HG03575 (cell line): ENCODE results near the gene SCRN2.

Experiments used
- ATAC-seq: cut with Tn5 transposase; IDR thresholded peaks from one replicate; pipeline ENCODE4 v1.9.1; 2021; ENCODE audit not compliant: unreplicated experiment, insufficient number of reproducible peaks, low FRiP score; ENCODE audit errors: extremely low read depth

Gene SCRN2

DNA sequence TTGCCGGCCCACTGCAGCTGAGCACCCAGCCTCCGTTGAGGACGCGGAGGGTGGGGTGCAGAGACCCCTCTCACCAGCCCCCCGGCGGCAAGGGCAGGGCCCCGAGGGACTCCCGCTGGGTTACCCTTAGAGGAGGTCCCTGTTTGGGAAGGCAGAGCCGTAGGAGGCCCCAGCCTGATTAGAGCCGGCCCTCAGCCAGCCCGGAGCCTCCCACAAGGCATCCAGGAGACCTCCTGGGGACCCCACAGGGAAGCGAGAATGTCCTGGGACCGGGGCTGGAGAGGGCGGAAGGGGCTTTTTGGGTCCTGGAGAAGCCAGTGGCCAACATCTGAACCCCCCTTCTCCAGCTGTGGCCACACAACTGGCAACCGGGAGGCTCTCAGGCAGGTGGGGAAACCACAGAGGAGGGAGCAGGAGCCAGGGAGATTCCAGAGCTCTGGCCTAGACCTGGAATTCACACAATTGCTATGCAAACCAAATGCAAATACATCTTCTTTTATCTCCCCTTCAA is 31.6 kb upstream of the SCRN2 start:
- ATAC-seq, result no peak

DNA sequence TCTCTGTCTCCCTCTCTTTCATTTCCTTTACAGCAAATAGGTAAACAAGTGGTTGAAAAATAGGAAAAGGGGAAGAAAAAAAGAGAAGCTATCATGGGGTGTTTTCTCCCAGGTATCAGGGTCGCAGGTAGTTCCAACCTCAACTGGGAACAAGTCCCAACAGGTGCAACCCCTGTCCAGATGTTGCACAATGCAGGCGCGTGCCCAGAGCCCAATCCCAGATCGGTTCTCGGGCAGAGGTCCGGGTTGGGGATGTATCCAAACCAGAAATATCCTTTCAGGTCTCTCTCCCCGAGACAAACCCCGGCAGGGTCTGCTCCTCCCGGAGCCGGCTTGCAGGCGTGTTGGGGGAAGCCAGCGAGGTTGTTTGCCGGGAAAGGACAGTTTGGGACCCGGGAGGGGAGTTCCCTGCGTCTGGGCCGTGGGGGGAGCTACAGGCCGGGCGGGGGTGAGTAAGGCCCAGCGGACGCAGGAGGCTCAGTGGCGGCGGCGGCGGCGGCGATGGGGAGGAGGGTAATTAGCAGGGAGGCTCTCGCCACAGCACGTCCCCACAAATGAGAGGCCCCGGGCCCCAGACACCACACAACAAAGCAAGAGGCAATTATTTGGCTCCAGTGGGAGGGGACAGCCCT is 31.1 kb upstream of the SCRN2 start:
- no peak for ATAC-seq

DNA sequence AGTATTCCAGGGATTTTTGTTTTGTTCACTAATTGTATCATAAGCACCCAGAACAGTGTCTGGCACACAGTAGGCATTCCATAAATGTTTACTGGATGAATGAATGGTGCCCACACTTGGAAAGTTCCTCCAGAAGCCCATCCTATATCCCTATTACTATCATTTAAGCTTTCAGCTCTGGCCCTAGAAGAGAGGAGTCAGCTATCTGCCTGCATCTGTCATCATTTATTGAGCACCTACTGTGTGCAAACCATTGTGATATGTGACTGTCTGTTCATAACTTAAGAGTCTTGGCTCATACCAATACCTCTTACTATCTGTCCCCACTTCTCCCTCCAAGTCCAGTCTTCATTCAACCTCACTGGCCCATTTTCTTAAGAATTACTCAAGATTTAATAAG is 30.0 kb upstream of the SCRN2 start:
- no peak for ATAC-seq

DNA sequence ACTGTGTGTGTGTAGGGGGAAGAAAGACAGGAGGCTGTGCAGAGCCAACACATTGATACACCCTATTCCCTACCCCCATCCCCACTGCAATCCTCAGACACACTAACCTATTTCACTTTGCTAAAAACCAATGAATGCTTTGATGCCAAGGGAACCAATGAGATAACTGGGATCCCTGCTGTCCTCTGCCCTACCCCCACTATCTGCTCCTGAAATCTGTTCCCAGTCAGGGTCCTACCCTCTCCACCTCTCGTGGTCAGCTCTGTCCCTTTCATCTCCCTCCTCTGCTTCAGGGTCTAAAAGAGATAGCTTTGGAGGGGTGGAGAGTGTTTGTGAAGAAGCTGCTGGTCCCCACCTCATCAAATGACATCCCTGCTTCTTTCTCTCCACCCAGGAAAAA is 29.0 kb upstream of the SCRN2 start:
- ATAC-seq, result no peak

DNA sequence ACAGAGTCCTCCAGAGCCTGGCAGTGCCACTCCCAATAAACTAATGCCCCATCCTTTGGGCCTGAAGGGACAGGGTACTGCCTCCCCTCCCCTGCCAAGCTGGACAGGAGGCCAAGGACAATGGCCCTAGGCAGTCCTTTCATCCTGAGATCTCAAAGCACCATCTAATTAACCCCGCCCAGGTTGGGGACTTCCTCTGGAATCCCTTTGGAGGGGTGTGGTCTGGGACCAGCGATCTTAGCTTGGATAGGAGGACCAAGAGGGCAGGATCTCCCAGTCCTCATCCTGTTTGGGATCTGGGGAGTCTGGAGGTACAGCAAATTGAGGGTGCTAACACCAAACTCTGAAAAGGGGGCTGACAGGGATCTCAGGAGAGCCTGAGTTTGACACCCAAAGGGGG is 28.0 kb upstream of the SCRN2 start:
- no peak for ATAC-seq

DNA sequence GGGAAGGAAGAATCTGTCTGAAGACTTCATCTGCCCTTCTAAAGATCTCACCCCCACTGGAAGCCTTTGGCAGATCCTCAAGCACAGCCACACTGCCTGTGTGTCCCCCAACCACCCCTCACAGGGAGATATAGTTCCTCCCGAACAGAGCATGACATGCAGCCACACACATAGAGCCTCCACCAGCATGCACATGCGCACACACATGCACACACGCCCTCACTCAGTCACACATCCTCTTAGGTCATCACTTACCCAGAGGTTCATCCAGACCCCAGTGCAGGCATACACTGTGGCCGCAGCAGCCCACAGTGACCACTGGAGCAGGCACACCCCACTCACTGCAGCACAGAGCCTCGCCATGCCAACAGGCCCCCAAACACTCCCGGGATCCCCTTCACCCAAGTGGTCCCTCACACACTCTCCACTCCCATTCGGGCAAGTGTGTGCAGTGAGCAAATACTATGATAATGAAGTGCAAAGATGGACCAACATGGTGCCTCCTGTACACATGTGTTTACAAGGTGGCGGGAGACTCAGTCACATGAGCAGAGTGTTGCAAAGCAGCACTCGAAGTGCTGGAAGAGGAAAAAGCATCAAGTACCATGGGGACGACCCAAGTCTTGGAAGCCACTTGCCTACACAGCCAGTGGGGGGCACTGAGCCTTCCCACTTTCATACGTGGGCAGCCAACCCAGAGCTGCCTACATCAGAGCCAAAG is 26.9 kb upstream of the SCRN2 start:
- no peak for ATAC-seq

DNA sequence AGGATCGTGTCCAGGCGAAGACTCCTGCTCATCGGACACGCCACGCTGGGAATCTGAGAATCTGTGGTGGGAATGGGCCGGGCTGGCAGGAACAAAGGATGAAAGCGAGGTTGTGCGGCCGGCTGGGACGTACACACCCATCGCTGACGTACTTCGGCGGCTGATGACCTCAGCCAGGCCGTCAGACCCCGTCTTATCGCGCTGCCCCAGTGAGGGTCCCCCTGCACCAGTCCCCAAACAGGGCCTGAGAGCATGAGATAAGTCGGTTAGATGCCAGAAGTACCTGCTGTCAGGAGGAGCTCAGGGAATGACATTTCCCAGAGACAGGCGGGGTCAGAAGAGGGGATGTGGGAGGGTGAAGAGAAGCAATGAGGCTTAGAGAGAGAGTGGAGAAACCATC is 25.9 kb upstream of the SCRN2 start:
- ATAC-seq, result no peak

DNA sequence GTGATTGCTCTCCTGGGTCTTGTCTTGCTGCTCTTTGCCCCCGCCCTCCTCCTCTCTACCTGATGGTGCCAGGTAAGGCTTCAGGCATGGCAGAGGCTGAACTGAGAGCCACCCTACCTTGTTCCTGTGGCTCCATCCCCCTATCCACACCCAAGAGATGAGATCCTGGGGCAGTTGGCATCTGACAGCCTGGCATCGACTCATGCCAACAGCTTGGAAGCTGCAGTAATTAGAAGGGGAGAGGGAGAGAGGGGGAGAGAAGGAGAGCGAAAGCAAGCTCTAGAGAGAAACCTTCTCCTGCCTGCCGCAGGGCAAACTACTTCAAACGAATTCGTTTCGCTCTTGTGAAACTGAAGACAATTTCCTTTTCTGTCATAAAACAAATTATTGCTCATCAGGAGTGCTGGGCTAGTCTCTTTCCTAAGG is 23.7 kb upstream of the SCRN2 start:
- ATAC-seq, result no peak

DNA sequence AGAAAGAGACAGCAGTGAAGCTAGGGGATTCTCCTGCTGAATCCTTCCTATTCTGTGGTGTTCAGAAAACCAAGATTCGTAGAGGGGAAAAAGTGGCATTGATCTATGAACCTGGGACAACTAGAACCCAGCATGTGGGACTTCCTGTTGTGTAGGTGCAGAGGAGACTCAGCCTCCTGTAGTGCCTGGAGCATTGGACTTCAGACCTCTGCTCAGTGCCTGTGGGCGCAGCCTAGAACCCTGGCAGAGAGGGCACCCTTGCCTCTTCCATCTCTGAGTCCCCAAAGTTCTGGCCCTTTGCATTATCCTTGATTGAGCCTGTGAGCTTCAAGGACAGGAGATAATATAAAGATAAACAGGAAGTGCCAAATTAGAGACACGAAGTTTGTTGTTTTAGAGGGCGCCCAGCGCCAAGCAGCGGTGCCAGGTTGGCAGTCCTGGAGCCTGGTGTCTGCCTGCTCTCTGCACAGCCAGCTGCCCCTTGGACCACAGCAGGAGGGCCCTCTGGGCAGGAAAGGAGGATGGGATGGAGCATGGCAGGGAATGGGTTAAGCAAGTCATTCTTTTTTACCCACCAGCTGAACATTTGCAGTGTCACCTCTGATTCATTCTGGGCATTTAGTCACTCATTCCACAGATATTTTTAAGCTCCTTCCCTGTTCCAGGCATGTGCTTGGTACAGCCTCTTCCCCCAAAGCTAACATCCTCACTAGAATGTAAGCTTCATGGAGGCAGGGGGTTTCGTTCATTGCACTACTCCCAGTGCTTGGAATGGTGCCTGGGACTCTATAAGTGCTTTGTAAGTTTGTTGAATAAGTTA is 21.8 kb upstream of the SCRN2 start:
- no peak for ATAC-seq

DNA sequence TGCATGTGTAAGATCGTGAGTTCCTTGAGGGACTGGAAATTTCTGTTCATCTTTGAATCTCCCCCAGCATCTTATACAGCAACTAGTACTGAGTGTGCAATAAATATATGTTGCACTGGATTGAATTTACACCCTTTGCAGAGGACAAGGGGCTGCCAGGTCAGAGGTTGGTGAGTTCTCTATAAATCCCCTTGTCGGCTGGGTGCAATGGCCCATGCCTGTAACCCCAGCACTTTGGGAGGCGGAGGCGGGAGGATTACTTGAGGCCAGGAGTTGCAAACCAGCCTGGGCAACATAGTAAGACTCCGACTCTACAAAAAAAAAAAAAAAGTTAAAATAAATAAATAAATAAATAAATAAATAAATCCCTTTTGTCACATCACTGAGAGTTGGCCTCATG is 19.3 kb upstream of the SCRN2 start:
- no peak for ATAC-seq

DNA sequence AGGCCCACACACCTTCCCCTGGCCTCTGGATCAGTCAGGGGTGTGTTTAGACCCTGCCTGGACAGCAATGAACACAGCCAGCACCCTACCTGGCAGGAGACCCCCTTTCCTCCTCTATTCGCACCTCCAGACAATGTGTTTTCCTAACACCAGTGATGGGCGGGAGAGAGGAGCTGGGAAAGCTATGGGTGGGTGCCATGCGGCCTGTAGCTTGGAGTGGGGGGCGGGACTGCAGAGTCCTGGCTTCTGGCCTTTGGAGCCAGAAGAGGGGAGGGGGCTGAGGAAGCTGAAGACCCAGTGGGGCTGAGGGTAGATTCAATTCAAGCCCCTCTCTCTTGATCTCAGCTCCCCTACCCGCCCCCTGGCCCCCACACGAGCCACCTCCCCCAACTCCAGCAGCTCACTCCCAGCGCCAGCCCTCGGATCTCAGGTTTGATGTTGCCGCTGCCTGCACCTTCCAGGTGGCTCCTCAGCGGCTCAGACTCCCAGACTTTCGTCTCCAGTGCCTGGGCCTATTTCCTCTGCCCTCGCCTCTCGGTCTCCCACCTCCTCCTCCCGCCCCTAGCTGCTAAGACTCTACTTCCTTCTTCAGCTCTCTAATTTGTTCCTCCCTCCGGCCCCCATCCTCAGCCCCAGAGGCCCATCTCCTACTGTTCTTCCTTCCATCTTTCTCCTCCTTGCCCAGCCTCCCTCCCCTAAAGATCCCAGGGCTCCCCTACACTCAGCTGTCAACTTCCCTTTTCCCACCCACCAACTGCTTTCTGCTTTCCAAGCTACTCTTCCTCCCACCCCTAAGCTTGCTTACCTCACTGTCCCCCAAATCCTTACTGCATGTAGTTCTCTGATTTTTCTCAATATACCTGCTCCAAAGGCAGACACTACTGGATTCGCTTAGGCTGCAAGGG is 16.7 kb upstream of the SCRN2 start:
- ATAC-seq, result no peak

DNA sequence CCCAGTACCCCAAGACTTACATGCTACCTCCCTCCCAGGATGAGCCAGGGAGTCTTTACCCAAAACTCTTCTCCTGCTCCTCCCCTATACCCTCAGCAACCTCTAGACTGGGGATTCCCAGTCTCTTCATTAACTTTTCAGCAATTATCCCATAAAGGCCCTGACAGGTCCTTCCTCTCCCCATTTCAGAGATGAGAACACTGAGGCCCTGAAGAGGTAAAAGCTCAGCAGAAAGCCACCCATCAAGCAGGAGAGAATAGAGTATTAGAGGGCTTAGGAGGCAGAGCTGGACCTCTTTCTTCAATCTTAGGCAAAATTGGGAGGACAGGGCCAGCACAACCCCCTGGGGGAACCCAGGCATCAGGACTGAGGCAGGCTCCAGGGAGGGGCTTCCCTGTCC is 15.8 kb upstream of the SCRN2 start:
- ATAC-seq, result no peak

DNA sequence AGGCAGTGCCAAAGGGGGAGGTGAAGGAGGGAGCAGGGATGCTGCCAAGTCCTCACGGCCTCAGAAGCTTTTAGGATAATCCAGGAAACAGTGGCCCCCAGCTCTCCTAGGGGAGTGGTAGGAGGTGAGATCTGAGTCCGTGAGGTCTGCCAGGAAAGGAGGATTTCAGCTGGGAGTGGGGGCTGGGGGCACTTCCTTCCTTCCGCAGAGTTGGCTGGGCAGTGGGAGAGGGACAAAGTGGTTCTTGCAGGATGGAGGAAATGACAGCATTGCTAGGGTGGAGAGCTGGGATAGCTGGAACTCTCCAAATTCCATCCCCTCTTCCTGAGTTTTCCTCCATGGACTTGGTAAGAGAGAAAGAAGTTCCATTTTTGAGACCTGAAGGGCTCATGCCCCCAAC is 14.7 kb upstream of the SCRN2 start:
- no peak for ATAC-seq

DNA sequence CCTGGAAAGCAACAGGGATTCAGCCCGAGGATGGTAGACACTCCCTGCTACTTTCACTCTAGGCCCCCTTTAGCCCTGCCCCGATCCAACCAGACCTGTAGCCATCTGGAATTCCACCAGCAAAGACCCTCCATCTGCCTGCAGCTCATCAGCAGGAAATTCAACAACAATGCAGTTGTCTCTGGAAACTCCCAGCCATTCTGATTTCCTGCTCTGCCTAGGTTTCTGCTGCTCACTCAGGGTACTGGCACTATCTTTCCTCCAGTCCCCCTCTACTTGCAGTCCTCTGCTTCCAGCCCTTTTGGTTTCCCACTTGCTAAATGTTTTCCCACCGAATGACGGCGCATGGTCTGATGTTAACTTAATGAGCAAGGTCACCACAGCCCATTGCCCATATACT is 12.5 kb upstream of the SCRN2 start:
- ATAC-seq, result no peak

DNA sequence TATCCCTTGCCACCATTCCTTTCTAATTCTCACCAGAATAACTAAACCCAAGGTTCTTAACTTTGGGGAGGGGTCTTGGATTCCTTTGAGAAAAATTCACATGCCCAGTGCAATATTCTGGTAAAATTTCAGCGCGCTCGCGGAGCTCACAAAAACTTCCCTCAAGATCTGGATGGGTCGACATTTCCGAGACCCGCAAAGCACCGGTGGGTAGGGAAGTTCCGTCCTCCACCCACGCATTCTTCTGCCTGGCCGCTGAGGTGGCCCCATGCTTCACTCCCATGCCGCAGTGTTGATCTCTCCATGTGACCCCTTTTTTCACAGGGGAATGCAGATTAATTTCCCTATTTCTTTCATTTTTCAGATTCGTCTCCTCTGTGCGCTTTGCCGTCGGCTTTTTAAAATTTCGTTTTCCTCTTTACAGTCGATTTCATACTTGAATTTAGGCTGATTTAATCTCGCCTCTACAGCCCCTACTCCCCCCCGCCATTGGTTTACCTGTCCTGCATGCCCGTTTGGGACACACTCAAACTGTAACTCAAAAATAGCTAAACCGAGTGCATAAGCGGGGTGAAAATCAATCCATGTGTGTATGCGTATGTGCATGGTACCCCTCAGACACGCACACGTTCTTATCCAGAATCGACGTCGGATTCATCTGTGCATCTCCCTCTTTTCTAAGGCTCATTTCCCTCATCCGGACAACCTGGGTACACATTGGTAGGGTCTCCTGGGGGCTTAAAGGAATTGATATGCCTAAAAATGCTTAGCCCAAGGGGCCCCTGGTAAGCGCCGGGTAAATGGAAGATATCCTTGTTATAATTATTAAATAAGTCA is 11.3 kb upstream of the SCRN2 start:
- ATAC-seq, result no peak

DNA sequence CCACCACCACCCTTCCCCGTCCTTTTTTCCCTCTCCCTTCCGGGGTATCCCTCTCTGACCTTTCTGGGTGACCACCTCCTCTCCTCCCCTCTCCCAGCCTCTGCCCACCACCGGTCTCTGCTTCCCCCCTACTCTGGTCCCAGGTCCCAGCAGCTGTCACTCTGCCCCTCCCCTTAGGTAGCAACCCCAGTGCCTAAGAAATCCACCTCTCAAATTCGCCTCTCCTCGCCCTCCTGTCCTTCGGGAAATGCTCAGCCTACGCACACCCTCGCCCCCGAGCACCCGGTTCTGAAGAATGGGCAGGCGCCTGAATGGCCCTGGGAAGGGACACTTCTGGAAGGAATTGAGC is 10.7 kb upstream of the SCRN2 start:
- ATAC-seq, result no peak

DNA sequence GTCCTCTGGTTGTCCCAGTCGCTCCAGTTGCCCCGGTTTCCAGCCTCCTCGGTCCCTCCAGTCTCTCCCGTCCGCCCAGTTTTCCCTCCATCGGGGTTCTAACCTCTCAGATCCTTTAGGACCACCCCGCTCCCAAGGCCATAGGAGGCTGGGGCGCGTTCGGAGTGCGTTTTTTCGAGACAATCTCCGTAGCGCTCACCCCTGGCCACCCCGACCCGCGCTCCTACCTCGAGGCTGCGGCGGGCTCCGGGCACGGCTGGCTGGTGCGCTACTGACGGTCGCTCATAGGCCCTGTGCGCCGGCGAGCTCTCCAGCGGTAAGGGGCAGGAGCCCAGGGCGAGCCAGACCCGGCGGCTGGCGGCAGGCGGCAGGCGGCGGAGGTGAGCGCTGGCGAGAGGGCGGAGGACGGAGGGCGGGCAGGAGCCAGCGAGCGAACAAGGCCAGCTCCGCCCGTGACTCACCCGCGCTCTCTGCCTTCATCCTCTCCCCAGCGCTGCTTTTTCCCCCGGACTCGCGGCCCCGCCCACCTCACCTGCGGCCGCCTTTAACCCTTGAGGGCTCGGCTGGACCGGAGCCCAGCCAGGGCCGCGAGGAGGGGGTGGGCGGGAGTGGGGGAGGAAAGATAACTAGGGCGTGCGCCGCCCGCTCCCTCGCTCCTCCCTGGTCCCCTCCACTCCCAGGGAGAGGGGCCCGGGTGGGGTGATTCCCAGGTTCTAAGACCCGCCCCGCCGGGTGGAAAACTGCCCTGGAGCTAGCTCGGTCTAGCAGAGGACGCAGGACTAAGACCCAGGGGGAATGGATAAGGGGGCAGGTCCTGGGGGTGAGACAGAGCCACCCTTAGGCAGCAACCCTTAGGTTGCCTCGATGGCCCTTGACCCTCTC is 9.9 kb upstream of the SCRN2 start, which contains the start of gene SP6:
SP6 (minus strand) TSS at position 472 of the 882 bp plus-strand sequence. CDS start 2,734 bp downstream, outside the sequence.
- ATAC-seq, result no peak
